ENCODE measurements around the gene SMPD4.
"Not testable (repeated sequence)": the region's sequence is repeated elsewhere in the genome, so short reads cannot be mapped to it uniquely, and the experiment has no call there.

GRCh38 chr2:130128464-130128863 is 52.9 kb downstream of the SMPD4 start:
- TF ChIP-seq CTCF (IDR thresholded peaks at IDR 0.05 in 8 of 11, conservative IDR thresholded peaks at IDR 0.05 in 3 of 11); POLR2A (IDR thresholded peaks at IDR 0.05): not testable (repeated sequence)

Data from spleen (tissue), 7 donors.